AG09309 (cell line): ENCODE results near the gene RAPH1.

Experiments
- DNase-seq: peaks from one replicate; pipeline ENCODE4 v3.0.0-alpha.2; 2010; ENCODE audit warnings: low read depth
- H3K4me3 ChIP-seq: 2 replicates; pipeline ENCODE4 v1.5.1; 2011; ENCODE audit warnings: mild to moderate bottlenecking, low read depth, low read length, moderate library complexity; ENCODE audit not compliant: control insufficient read depth
- CTCF ChIP-seq: IDR thresholded peaks from 2 replicates; pipeline ENCODE4 v1.5.1; 2011; ENCODE audit warnings: mild to moderate bottlenecking, low read depth, low read length, inconsistent platforms; ENCODE audit not compliant: insufficient read depth, control insufficient read depth; ENCODE audit errors: missing control alignments

RAPH1 gene

GRCh38 chr2:203471323-203471722 lies 63.8 kb downstream of the RAPH1 start:
- no peak for DNase-seq
- TF ChIP-seq CTCF: no peak
- H3K4me3 ChIP-seq: no peak overlapping the region

GRCh38 chr2:203470371-203470770 lies 64.7 kb downstream of the RAPH1 start:
- no peak for TF ChIP-seq CTCF
- DNase-seq: no peak
- H3K4me3 ChIP-seq: no peak overlapping the region

GRCh38 chr2:203469546-203469945 lies 65.6 kb downstream of the RAPH1 start:
- no peak for TF ChIP-seq CTCF
- no peak for DNase-seq
- no peak overlapping the region for H3K4me3 ChIP-seq

- no peak for DNase-seq
- TF ChIP-seq CTCF: no peak
- no peak overlapping the region for H3K4me3 ChIP-seq
These were observed 71.8 kb downstream of the RAPH1 start for GRCh38 chr2:203463266-203463678.

GRCh38 chr2:203462308-203462707 lies 72.8 kb downstream of the RAPH1 start:
- H3K4me3 ChIP-seq: no peak overlapping the region
- no peak for TF ChIP-seq CTCF
- no peak for DNase-seq

GRCh38 chr2:203461746-203462145 lies 73.4 kb downstream of the RAPH1 start:
- H3K4me3 ChIP-seq: no peak overlapping the region
- DNase-seq: no peak
- TF ChIP-seq CTCF: no peak

GRCh38 chr2:203455209-203455608 lies 79.9 kb downstream of the RAPH1 start:
- no peak for DNase-seq
- no peak overlapping the region for H3K4me3 ChIP-seq
- no peak for TF ChIP-seq CTCF
